ENCODE data around the gene WASL.

Gene WASL

GRCh38 chr7:123789206-123789784, 40.5 kb upstream of the WASL start:
- no peak overlapping the region for H3K27ac ChIP-seq (ENCODE audit: low read depth, low read length)
- no peak overlapping the region for H3K18ac ChIP-seq (ENCODE audit: low read length)
- no peak overlapping the region for H3K14ac ChIP-seq (ENCODE audit: low read length)
- H3K9ac ChIP-seq (ENCODE audit: low read length), result no peak overlapping the region
- no peak overlapping the region for H4K91ac ChIP-seq (ENCODE audit: low read depth, low read length)
- no peak overlapping the region for H2AFZ ChIP-seq (ENCODE audit: insufficient read depth, low read length, poor library complexity)
- DNase-seq, result no peak
- no peaks in the 10 kb centered on the region for H3K4me1 ChIP-seq (ENCODE audit: control insufficient read depth in 1 of 2, insufficient read depth in 2 of 2, low read length in 2 of 2)
- H3K9me3 ChIP-seq (ENCODE audit: insufficient read depth, low read depth, low read length), result no peaks in the 10 kb centered on the region
- H3K27me3 ChIP-seq (ENCODE audit: insufficient read depth, low read length), result no peaks in the 10 kb centered on the region
- H3K4me3 ChIP-seq (ENCODE audit: low read depth, low read length), result no peak overlapping the region
- no peaks in the 10 kb centered on the region for H3K79me2 ChIP-seq (ENCODE audit: control insufficient read depth, insufficient read depth, low read length, poor library complexity)
- no peak overlapping the region for H2BK5ac ChIP-seq (ENCODE audit: low read depth, low read length, poor library complexity)
- no peaks in the 10 kb centered on the region for H3K79me1 ChIP-seq (ENCODE audit: low read length)
- H4K12ac ChIP-seq (ENCODE audit: low read depth, low read length), result no peak overlapping the region
- H2BK12ac ChIP-seq (ENCODE audit: low read length), result no peak overlapping the region
- no peak overlapping the region for H3K23ac ChIP-seq (ENCODE audit: low read length)
- no peaks in the 10 kb centered on the region for H3K36me3 ChIP-seq (ENCODE audit: control insufficient read depth in 1 of 2, insufficient read depth in 2 of 2, low read length in 2 of 2)
- no peak overlapping the region for H3K4ac ChIP-seq (ENCODE audit: low read depth, low read length)
- H2AK5ac ChIP-seq (ENCODE audit: low read length), result no peak overlapping the region
- no peak overlapping the region for H4K8ac ChIP-seq (ENCODE audit: low read depth, low read length)
- no peak overlapping the region for H2BK120ac ChIP-seq (ENCODE audit: insufficient read depth, low read length, poor library complexity)
- no peak overlapping the region for H3K4me2 ChIP-seq (ENCODE audit: low read length)
- no CpG with 5 or more reads among the region's 4 CpGs for WGBS (ENCODE audit: extremely low coverage, insufficient coverage, insufficient read length)

- H4K12ac ChIP-seq (ENCODE audit: low read depth, low read length), result no peak overlapping the region
- no peak overlapping the region for H4K8ac ChIP-seq (ENCODE audit: low read depth, low read length)
- no peak overlapping the region for H2BK5ac ChIP-seq (ENCODE audit: low read depth, low read length, poor library complexity)
- no peak overlapping the region for H3K9ac ChIP-seq (ENCODE audit: low read length)
- H3K9me3 ChIP-seq (ENCODE audit: insufficient read depth, low read depth, low read length), result no peaks in the 10 kb centered on the region
- H2AK5ac ChIP-seq (ENCODE audit: low read length), result no peak overlapping the region
- H3K18ac ChIP-seq (ENCODE audit: low read length), result no peak overlapping the region
- no peaks in the 10 kb centered on the region for H3K36me3 ChIP-seq (ENCODE audit: control insufficient read depth in 1 of 2, insufficient read depth in 2 of 2, low read length in 2 of 2)
- no CpG with 5 or more reads among the region's 2 CpGs for WGBS (ENCODE audit: extremely low coverage, insufficient coverage, insufficient read length)
- H3K79me1 ChIP-seq (ENCODE audit: low read length), result no peaks in the 10 kb centered on the region
- no peaks in the 10 kb centered on the region for H3K79me2 ChIP-seq (ENCODE audit: control insufficient read depth, insufficient read depth, low read length, poor library complexity)
- H3K27ac ChIP-seq (ENCODE audit: low read depth, low read length), result no peak overlapping the region
- no peak overlapping the region for H3K14ac ChIP-seq (ENCODE audit: low read length)
- no peak overlapping the region for H4K91ac ChIP-seq (ENCODE audit: low read depth, low read length)
- H3K23ac ChIP-seq (ENCODE audit: low read length), result no peak overlapping the region
- H3K4ac ChIP-seq (ENCODE audit: low read depth, low read length), result no peak overlapping the region
- no peaks in the 10 kb centered on the region for H3K4me1 ChIP-seq (ENCODE audit: control insufficient read depth in 1 of 2, insufficient read depth in 2 of 2, low read length in 2 of 2)
- no peak overlapping the region for H2BK12ac ChIP-seq (ENCODE audit: low read length)
- no peak overlapping the region for H2BK120ac ChIP-seq (ENCODE audit: insufficient read depth, low read length, poor library complexity)
- H2AFZ ChIP-seq (ENCODE audit: insufficient read depth, low read length, poor library complexity), result no peak overlapping the region
- no peaks in the 10 kb centered on the region for H3K27me3 ChIP-seq (ENCODE audit: insufficient read depth, low read length)
- no peak overlapping the region for H3K4me3 ChIP-seq (ENCODE audit: low read depth, low read length)
- H3K4me2 ChIP-seq (ENCODE audit: low read length), result no peak overlapping the region
- no peak for DNase-seq
Measured at GRCh38 chr7:123788584-123788983, 39.8 kb upstream of the WASL start.

- Histone ChIP-seq H2AK5ac (ENCODE audit: low read length) (no peak overlapping the region), H4K8ac (ENCODE audit: low read depth, low read length) (no peak overlapping the region), H3K4me1 (ENCODE audit: control insufficient read depth in 1 of 2, insufficient read depth in 2 of 2, low read length in 2 of 2) (no peaks in the 10 kb centered on the region), H3K4ac (ENCODE audit: low read depth, low read length) (no peak overlapping the region), H3K9ac (ENCODE audit: low read length) (no peak overlapping the region), H3K79me1 (ENCODE audit: low read length) (no peaks in the 10 kb centered on the region), H3K27ac (ENCODE audit: low read depth, low read length) (no peak overlapping the region), H4K12ac (ENCODE audit: low read depth, low read length) (no peak overlapping the region), H3K23ac (ENCODE audit: low read length) (no peak overlapping the region), H3K9me3 (ENCODE audit: insufficient read depth, low read depth, low read length) (no peaks in the 10 kb centered on the region), H3K14ac (ENCODE audit: low read length) (no peak overlapping the region), H2BK12ac (ENCODE audit: low read length) (no peak overlapping the region), H3K79me2 (ENCODE audit: control insufficient read depth, insufficient read depth, low read length, poor library complexity) (no peaks in the 10 kb centered on the region), H3K4me2 (ENCODE audit: low read length) (no peak overlapping the region), H2AFZ (ENCODE audit: insufficient read depth, low read length, poor library complexity) (no peak overlapping the region), H3K4me3 (ENCODE audit: low read depth, low read length) (no peak overlapping the region), H2BK5ac (ENCODE audit: low read depth, low read length, poor library complexity) (no peak overlapping the region), H2BK120ac (ENCODE audit: insufficient read depth, low read length, poor library complexity) (no peak overlapping the region), H3K27me3 (ENCODE audit: insufficient read depth, low read length) (no peaks in the 10 kb centered on the region), H3K18ac (ENCODE audit: low read length) (no peak overlapping the region), H4K91ac (ENCODE audit: low read depth, low read length) (no peak overlapping the region), H3K36me3 (ENCODE audit: control insufficient read depth in 1 of 2, insufficient read depth in 2 of 2, low read length in 2 of 2) (no peaks in the 10 kb centered on the region)
- DNase-seq, result peak; percentile 87 to 97
- no CpG with 5 or more reads among the region's 3 CpGs for WGBS (ENCODE audit: extremely low coverage, insufficient coverage, insufficient read length)
Measured at GRCh38 chr7:123787220-123788007, 38.6 kb upstream of the WASL start.

DNA sequence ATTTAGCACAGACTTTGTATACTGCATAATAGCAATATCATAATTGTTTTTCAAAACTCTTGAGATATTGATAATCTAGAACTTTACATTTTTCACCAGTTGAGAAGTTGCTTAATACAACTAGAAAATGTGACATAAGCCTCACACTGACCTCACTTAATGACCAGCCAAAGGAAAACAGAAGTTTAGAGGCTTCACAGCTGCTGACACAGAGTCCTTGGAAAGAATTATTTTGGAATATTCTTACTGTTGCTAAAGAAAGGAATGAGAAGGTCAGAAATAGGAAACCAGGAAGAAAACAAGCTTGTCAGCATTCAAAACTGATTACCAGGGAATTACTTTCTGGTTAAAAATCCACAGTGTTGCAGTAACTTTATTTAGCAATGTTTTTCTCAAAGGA, 35.5 kb upstream of the WASL start:
- Histone ChIP-seq H3K36me3 (ENCODE audit: control insufficient read depth in 1 of 2, insufficient read depth in 2 of 2, low read length in 2 of 2) (no peaks in the 10 kb centered on the region), H3K4me1 (ENCODE audit: control insufficient read depth in 1 of 2, insufficient read depth in 2 of 2, low read length in 2 of 2) (no peaks in the 10 kb centered on the region), H3K23ac (ENCODE audit: low read length) (no peak overlapping the region), H3K27me3 (ENCODE audit: insufficient read depth, low read length) (no peaks in the 10 kb centered on the region), H2AFZ (ENCODE audit: insufficient read depth, low read length, poor library complexity) (no peak overlapping the region), H3K18ac (ENCODE audit: low read length) (no peak overlapping the region), H2BK12ac (ENCODE audit: low read length) (no peak overlapping the region), H3K4me2 (ENCODE audit: low read length) (no peak overlapping the region), H3K4ac (ENCODE audit: low read depth, low read length) (no peak overlapping the region), H4K8ac (ENCODE audit: low read depth, low read length) (no peak overlapping the region), H3K9ac (ENCODE audit: low read length) (no peak overlapping the region), H3K79me2 (ENCODE audit: control insufficient read depth, insufficient read depth, low read length, poor library complexity) (no peaks in the 10 kb centered on the region), H2BK120ac (ENCODE audit: insufficient read depth, low read length, poor library complexity) (no peak overlapping the region), H4K12ac (ENCODE audit: low read depth, low read length) (no peak overlapping the region), H3K14ac (ENCODE audit: low read length) (no peak overlapping the region), H2BK5ac (ENCODE audit: low read depth, low read length, poor library complexity) (no peak overlapping the region), H3K79me1 (ENCODE audit: low read length) (no peaks in the 10 kb centered on the region), H4K91ac (ENCODE audit: low read depth, low read length) (no peak overlapping the region), H2AK5ac (ENCODE audit: low read length) (no peak overlapping the region), H3K4me3 (ENCODE audit: low read depth, low read length) (no peak overlapping the region), H3K9me3 (ENCODE audit: insufficient read depth, low read depth, low read length) (no peaks in the 10 kb centered on the region), H3K27ac (ENCODE audit: low read depth, low read length) (no peak overlapping the region)
- peak; percentile 57 to 86 for DNase-seq
